ENCODE measurements around the gene GAB3.

- TF ChIP-seq CTCF (conservative IDR thresholded peaks at IDR 0.05; ENCODE audit: low read depth in 2 of 2) (no peak), CREB1 (CRISPR knock-in tag; IDR thresholded peaks at IDR 0.05; ENCODE audit: low read depth) (no peak), EZH2 (IDR thresholded peaks at IDR 0.05; ENCODE audit: low read depth, unreplicated experiment) (no peak), REST (IDR thresholded peaks at IDR 0.05; ENCODE audit: unreplicated experiment) (no peak)
- TF ChIP-seq, protein P1, sequence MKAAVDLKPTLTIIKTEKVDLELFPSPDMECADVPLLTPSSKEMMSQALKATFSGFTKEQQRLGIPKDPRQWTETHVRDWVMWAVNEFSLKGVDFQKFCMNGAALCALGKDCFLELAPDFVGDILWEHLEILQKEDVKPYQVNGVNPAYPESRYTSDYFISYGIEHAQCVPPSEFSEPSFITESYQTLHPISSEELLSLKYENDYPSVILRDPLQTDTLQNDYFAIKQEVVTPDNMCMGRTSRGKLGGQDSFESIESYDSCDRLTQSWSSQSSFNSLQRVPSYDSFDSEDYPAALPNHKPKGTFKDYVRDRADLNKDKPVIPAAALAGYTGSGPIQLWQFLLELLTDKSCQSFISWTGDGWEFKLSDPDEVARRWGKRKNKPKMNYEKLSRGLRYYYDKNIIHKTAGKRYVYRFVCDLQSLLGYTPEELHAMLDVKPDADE (IDR thresholded peaks at IDR 0.05): no peak
Observed at GRCh38 chrX:154729439-154729838, 21.4 kb downstream of the GAB3 start.
